HepG2 (cell line): ENCODE results near the gene ZG16B. TPM values are rescaled to one million over a fixed set of nuclear protein-coding genes. Genes with fewer than 3 reads are reported as not detected.
A peak's percentile ranks its signal among the peaks of the same experiment; 100 is the strongest.

Experiments used
- HNRNPLL ChIP-seq: fragments of 200-400 bp; formaldehyde crosslinking; IDR thresholded peaks from 2 replicates; pipeline ENCODE4 v1.6.1; 2017; ENCODE audit warnings: mild to moderate bottlenecking, low read depth, low read length; ENCODE audit not compliant: poor library complexity, severe bottlenecking
- KAT7 ChIP-seq: IDR thresholded peaks from 2 replicates; pipeline ENCODE4 v1.6.1; 2018; ENCODE audit warnings: borderline replicate concordance, missing compliant biosample characterization
- NCOA2 ChIP-seq: sonication (generic); formaldehyde crosslinking; IDR thresholded peaks from 2 replicates; pipeline ENCODE4 v1.8.0; 2022; ENCODE audit warnings: inconsistent platforms
- NPAS2 ChIP-seq: sonication (generic); formaldehyde crosslinking; IDR thresholded peaks from 2 replicates; pipeline ENCODE4 v1.8.0; 2022; ENCODE audit warnings: mild to moderate bottlenecking, missing genetic modification reagents, borderline replicate concordance
- RAD51 ChIP-seq: fragments of 450-650 bp; IDR thresholded peaks from 2 replicates; pipeline ENCODE4 v1.6.1; 2016; ENCODE audit warnings: borderline replicate concordance
- RARG ChIP-seq: sonication (generic); formaldehyde crosslinking; IDR thresholded peaks from 2 replicates; pipeline ENCODE4 v1.4.0; 2020; ENCODE audit warnings: low read depth, mild to moderate bottlenecking, missing genetic modification reagents
- SETDB1 ChIP-seq: sonication (generic); formaldehyde crosslinking; IDR thresholded peaks from 2 replicates; pipeline ENCODE4 v1.5.1; 2020; ENCODE audit warnings: missing genetic modification reagents, mild to moderate bottlenecking, borderline replicate concordance
- SIX1 ChIP-seq: sonication (generic); formaldehyde crosslinking; IDR thresholded peaks from 2 replicates; pipeline ENCODE4 v1.4.0; 2020; ENCODE audit warnings: missing genetic modification reagents, borderline replicate concordance
- SRF ChIP-seq: IDR thresholded peaks from 2 replicates; pipeline ENCODE4 v1.6.1; 2011; ENCODE audit warnings: mild to moderate bottlenecking, low read depth, low read length, moderate library complexity
- SRY ChIP-seq: sonication (generic); formaldehyde crosslinking; IDR thresholded peaks from 2 replicates; pipeline ENCODE4 v1.8.0; 2022; ENCODE audit warnings: mild to moderate bottlenecking, missing genetic modification reagents
- TBX2 ChIP-seq: sonication (generic); formaldehyde crosslinking; IDR thresholded peaks from 2 replicates; pipeline ENCODE4 v1.5.0; 2020; ENCODE audit warnings: missing genetic modification reagents, mild to moderate bottlenecking, borderline replicate concordance
- TSC22D2 ChIP-seq: sonication (generic); formaldehyde crosslinking; IDR thresholded peaks from 2 replicates; pipeline ENCODE4 v1.5.1; 2020; ENCODE audit warnings: missing genetic modification reagents, mild to moderate bottlenecking, borderline replicate concordance
- ZNF333 ChIP-seq: sonication (generic); formaldehyde crosslinking; IDR thresholded peaks from 2 replicates; pipeline ENCODE4 v1.4.0; 2020; ENCODE audit warnings: mild to moderate bottlenecking, missing genetic modification reagents, borderline replicate concordance
- ZNF563 ChIP-seq: sonication (generic); formaldehyde crosslinking; IDR thresholded peaks from 2 replicates; pipeline ENCODE4 v1.8.0; 2022; ENCODE audit warnings: mild to moderate bottlenecking, moderate library complexity, missing genetic modification reagents
- ZNF747 ChIP-seq: sonication (generic); formaldehyde crosslinking; IDR thresholded peaks from 2 replicates; pipeline ENCODE4 v1.8.1; 2023; ENCODE audit warnings: missing genetic modification reagents, mild to moderate bottlenecking, borderline replicate concordance
- ZSCAN21 ChIP-seq: sonication (generic); formaldehyde crosslinking; IDR thresholded peaks from 2 replicates; pipeline ENCODE4 v1.8.0; 2022; ENCODE audit warnings: mild to moderate bottlenecking, missing genetic modification reagents, moderate library complexity, borderline replicate concordance
- polyA plus RNA-seq, 8 experiments: library from polyadenylated mRNA; depleted of rRNA in 3 of 8; stranded (reverse) in 7 of 8; unstranded in 1 of 8; fragments of >200 nt; fragmentation: Illumina TruSeq in 4 of 8; extraction: Trizol in 4 of 8; gene quantifications; 2 replicates each; pipeline versions ENCODE4 v1.2.1 to v1.2.3, GENCODE V29; 2011 to 2016; ENCODE audit warnings: low read depth in 4 of 8, missing spikeins in 1 of 8, mixed read lengths in 1 of 8; ENCODE audit not compliant: insufficient read depth in 1 of 8
- total RNA-seq, 5 experiments: library from RNA; depleted of rRNA; stranded (reverse); fragments of >200 nt; fragmentation: Illumina TruSeq; extraction: Trizol; gene quantifications; 2 replicates each; pipeline ENCODE4 v1.2.3, GENCODE V29; 2016; ENCODE audit warnings: low read depth in 1 of 5
- TF ChIP-seq, protein P1 (sequence below), 2 experiments: fragments of 450-650 bp in 1 of 2; sonication (generic) in 1 of 2; formaldehyde crosslinking in 1 of 2; IDR thresholded peaks; 2 replicates each; pipeline versions ENCODE4 v1.6.1 to v1.8.0; 2016 to 2022; ENCODE audit warnings: antibody characterized with exemption in 1 of 2, mild to moderate bottlenecking in 1 of 2, missing genetic modification reagents in 1 of 2
- TF ChIP-seq, protein P2 (sequence below): IDR thresholded peaks from 2 replicates; pipeline ENCODE4 v1.6.1; 2016; ENCODE audit warnings: mild to moderate bottlenecking, missing biosample characterization, missing genetic modification reagents
- TF ChIP-seq, protein P3 (sequence below): sonication (generic); formaldehyde crosslinking; IDR thresholded peaks from 2 replicates; pipeline ENCODE4 v1.4.0; 2020; ENCODE audit warnings: missing genetic modification reagents
- TF ChIP-seq, protein P4 (sequence below): sonication (generic); formaldehyde crosslinking; IDR thresholded peaks from 2 replicates; pipeline ENCODE4 v1.8.1; 2023; ENCODE audit warnings: mild to moderate bottlenecking, missing genetic modification reagents

ZG16B gene
- total and polyA plus RNA-seq, 2 of the 13 experiments (the other 11 are each of a cell fraction or from before 2014, with no cell fraction given), result 1.5 to 11.3 TPM

DNA sequence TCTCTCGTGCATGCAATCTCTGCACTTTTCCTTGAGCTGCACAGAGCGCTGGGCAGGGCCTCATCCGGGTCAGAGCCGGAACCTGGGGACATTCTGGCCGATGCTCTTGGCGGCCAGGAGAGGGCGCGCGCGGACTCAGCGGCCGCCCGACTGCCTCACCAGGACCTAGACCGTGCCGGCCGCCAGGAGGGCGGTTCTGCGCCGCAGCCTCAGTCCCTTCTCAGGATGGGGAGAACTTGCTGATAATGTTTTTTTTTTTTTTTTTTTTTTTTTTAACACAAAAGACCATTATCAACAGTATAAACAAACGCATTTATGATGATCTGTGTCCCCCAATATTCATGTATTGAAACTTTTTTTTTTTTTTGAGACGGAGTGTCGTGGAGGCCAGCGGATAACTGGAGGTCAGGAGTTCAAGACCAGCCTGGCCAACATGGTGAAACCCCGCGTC lies 44.8 kb downstream of the ZG16B start (continued):
- TF ChIP-seq, protein P1, sequence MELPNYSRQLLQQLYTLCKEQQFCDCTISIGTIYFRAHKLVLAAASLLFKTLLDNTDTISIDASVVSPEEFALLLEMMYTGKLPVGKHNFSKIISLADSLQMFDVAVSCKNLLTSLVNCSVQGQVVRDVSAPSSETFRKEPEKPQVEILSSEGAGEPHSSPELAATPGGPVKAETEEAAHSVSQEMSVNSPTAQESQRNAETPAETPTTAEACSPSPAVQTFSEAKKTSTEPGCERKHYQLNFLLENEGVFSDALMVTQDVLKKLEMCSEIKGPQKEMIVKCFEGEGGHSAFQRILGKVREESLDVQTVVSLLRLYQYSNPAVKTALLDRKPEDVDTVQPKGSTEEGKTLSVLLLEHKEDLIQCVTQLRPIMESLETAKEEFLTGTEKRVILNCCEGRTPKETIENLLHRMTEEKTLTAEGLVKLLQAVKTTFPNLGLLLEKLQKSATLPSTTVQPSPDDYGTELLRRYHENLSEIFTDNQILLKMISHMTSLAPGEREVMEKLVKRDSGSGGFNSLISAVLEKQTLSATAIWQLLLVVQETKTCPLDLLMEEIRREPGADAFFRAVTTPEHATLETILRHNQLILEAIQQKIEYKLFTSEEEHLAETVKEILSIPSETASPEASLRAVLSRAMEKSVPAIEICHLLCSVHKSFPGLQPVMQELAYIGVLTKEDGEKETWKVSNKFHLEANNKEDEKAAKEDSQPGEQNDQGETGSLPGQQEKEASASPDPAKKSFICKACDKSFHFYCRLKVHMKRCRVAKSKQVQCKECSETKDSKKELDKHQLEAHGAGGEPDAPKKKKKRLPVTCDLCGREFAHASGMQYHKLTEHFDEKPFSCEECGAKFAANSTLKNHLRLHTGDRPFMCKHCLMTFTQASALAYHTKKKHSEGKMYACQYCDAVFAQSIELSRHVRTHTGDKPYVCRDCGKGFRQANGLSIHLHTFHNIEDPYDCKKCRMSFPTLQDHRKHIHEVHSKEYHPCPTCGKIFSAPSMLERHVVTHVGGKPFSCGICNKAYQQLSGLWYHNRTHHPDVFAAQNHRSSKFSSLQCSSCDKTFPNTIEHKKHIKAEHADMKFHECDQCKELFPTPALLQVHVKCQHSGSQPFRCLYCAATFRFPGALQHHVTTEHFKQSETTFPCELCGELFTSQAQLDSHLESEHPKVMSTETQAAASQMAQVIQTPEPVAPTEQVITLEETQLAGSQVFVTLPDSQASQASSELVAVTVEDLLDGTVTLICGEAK (IDR thresholded peaks at IDR 0.05), result no peak
- TF ChIP-seq, protein P1 (CRISPR knock-in tag; IDR thresholded peaks at IDR 0.05), result no peak
- TF ChIP-seq HNRNPLL (peak; percentile 51), RAD51 (no peak), TBX2 (CRISPR knock-in tag) (0 out of 2 replicates have a peak, but pooled peaks have one; percentile 32), KAT7 (CRISPR knock-in tag) (peak; percentile 60; the same call in 1 of the 2 replicates), ZNF333 (CRISPR knock-in tag) (0 out of 2 replicates have a peak, but pooled peaks have one; percentile 78), ZNF563 (CRISPR knock-in tag) (no peak), SIX1 (CRISPR knock-in tag) (no peak), TSC22D2 (no peak), ZNF747 (CRISPR knock-in tag) (no peak), NPAS2 (no peak), ZSCAN21 (no peak), NCOA2 (CRISPR knock-in tag) (0 out of 2 replicates have a peak, but pooled peaks have one; percentile 16), SRF (no peak), SETDB1 (CRISPR knock-in tag) (no peak), RARG (no peak), SRY (no peak)
- TF ChIP-seq, protein P2, sequence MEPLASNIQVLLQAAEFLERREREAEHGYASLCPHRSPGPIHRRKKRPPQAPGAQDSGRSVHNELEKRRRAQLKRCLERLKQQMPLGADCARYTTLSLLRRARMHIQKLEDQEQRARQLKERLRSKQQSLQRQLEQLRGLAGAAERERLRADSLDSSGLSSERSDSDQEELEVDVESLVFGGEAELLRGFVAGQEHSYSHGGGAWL (CRISPR knock-in tag), result no peak
- TF ChIP-seq, protein P3, sequence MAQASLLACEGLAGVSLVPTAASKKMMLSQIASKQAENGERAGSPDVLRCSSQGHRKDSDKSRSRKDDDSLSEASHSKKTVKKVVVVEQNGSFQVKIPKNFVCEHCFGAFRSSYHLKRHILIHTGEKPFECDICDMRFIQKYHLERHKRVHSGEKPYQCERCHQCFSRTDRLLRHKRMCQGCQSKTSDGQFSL, result no peak
- TF ChIP-seq, protein P4, sequence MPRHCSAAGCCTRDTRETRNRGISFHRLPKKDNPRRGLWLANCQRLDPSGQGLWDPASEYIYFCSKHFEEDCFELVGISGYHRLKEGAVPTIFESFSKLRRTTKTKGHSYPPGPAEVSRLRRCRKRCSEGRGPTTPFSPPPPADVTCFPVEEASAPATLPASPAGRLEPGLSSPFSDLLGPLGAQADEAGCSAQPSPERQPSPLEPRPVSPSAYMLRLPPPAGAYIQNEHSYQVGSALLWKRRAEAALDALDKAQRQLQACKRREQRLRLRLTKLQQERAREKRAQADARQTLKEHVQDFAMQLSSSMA, result no peak
